ENCODE data around the gene CHCHD2.
"Not testable (repeated sequence)": the region's sequence is repeated elsewhere in the genome, so short reads cannot be mapped to it uniquely, and the experiment has no call there.

CHCHD2 gene

DNA sequence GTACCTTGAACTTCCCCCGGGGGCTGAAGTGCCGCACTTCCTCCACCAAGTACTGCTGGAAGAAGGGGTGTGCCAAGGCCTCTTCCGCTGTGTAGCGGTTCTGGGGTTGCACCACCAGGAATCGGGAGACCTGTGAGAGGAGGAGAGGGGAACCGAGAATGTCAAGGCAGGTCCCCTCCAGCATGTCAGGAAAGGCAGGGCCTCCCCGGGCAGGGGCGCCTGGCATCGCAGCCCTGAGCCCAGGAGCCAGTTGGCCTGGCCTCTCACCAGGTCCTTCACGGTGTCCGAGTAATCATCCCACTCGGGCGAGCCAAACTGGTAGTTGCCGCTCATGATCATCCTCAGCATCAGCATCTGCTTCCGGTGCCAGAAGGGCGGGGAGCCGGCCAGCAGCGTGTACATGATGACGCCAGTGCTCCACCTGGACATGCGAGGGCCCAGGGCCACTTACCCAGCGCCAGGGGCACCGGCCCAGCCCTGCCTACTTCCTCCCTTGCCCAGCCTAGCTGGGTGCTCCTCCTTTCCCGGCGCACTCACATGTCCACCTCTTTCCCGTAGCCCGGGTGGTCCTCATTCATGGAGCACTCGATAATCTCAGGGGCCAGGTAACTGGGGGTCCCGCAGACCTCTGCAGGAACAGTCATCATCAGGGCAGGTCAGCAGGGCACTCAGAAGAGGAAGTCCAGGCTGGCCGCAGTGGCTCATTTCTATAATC is 24.5 kb downstream of the CHCHD2 start:
- no peak for DNase-seq

DNA sequence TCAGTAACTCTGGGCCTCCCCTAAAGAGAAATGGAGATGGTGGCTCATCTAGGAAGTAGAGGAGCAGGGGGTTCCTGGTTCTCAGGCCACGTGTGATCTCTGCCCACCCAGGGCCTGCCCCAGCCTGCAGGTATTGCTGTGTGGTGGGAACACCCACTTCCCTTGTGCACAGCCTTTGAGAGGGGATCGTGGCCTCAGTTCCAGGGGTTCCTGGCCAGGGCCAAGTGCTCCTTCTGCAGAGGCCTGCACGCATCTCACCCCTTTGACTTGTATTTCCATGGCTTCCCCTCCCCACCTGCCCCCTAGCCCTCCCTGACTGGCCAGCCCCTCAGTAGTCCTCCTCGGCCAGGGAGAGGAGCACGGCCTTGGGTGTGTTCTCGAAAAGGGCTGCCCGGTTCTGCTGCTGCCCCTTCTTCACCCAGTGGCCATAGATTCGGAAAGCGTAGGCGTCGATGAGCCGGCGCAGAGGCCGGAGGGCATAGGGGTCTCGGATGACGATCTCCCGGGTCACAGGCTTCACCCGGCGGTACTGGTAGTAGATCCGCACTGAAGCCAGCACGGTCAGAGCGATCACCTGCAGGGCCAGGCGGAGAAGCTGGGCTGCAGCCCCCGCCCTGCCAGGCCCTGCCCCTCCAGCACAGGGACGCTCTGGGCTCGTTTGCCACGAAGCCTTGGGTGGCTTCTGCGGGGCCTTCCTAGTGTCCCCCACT is 25.4 kb downstream of the CHCHD2 start:
- DNase-seq = not testable (repeated sequence)

DNA sequence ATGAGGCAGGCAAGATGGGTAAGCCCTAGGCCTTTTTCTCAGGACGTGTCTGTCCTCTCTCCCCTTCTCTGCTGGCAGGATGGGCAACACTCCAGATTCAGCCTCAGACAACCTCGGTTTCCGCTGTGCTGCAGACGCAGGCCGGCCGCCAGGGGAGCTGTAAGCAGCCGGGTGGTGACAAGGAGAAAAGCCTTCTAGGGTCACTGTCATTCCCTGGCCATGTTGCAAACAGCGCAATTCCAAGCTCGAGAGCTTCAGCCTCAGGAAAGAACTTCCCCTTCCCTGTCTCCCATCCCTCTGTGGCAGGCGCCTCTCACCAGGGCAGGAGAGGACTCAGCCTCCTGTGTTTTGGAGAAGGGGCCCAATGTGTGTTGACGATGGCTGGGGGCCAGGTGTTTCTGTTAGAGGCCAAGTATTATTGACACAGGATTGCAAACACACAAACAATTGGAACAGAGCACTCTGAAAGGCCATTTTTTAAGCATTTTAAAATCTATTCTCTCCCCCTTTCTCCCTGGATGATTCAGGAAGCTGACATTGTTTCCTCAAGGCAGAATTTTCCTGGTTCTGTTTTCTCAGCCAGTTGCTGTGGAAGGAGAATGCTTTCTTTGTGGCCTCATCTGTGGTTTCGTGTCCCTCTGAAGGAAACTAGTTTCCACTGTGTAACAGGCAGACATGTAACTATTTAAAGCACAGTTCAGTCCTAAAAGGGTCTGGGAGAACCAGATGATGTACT is 26.7 kb downstream of the CHCHD2 start:
- DNase-seq = no peak

DNA sequence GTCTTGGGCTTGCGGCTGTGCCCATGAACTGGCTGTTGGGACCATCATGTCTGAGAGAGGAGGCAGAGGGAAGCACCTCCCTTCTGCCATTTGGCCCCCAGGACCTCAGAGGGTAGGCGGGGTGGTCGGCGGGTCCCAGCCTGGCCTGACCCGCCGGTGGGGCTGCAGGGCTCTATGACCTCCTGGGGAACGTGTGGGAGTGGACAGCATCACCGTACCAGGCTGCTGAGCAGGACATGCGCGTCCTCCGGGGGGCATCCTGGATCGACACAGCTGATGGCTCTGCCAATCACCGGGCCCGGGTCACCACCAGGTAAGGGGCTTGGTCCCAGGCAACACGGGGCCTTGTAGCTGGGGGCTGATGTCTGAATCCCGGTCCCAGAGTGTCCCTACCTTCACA is 28.1 kb downstream of the CHCHD2 start:
- no peak for DNase-seq

DNA sequence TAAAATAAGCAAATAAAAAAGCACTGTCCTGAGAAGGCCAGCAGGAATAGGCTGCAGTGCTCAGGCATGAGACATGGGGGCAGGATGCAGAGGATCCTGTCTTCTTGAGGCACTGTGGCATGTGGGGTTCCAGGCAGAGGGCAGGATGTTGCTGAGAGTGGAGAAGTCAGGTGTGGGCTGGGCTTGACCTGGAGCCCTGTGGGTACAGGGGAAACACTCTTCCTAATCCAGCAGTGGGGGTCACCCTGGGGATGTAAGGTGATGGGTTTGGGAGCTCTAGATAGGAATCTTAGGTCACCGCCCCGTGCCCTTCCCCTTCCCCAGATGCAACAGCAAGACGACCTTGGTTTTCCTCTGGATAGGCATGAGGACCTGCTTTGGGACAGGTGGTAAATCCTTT is 28.6 kb downstream of the CHCHD2 start:
- DNase-seq = no peak

DNA sequence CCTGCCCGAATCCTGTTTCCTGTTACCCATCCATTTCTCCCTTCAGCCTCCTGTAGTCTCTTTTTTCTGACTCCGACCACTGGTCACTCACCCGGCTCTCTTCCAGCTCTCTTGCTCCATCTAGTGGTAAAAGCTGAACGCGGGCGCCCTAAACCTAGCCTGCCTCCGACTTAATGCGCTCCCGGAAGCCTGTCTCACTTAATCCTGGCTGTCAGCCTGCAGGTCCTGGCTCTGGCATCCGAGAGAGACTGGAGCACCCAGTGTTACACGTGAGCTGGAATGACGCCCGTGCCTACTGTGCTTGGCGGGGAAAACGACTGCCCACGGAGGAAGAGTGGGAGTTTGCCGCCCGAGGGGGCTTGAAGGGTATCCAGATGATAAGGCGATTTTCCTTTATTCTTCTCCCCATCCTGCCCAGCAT is 31.9 kb downstream of the CHCHD2 start:
- peak; percentile 67 to 69 for DNase-seq

DNA sequence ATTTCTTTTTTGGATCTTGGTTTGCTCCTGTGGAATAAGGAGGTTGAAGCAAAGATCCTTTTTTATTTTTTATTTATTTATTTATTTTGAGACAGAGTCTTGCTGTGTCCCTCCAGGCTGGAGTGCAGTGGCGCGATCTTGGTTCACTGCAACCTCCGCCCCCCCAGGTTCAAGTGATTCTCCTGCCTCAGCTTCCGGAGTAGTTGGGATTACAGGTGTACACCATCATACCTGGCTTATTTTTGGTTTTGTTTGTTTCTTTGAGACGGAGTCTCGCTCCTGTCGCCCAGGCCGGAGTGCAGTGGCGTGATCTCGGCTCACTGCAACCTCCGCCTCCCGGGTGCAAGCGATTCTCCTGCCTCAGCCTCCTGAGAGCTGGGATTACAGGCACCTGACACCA is 39.9 kb downstream of the CHCHD2 start:
- DNase-seq = not testable (repeated sequence)

DNA sequence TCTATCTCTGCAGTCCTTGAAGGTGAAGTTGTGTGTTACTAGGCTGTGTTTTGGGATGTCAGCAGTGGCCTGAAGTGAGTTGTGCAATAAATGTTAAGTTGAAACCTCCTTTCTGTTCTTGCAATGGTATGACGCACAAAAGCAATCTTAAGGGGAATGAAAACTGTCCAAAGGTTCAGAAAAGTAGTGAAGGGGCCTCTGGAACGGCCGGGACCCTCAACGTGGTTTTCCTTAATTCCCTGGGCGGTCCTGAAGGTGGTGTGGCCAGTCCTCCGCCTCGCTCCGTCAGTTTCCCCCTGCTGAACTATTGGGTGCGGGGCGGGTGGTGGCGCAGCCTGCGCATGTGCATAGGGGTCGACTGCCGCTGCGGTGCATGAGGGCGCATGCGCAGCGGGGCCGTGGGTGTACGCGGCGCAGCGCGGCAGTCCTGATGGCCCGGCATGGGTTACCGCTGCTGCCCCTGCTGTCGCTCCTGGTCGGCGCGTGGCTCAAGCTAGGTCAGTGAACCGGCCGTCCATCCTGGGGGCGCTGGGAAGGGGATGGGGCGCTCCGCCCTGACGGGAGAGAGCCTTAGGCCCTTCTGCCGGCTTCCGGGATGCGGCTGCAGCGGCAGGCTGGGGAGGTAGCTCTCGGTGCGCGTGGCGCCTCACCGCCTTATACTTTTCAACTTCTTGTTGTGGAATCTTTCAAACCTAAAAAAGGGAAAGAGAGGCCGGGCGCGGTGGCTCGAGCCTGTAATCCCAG is 42.2 kb downstream of the CHCHD2 start, which contains the start of gene SUMF2:
Gene SUMF2, plus strand, starts transcription at position 405 of the 744 bp plus-strand sequence. Its CDS starts 26 bp downstream, at position 431.
- DNase-seq = peak; percentile 85 to 89

DNA sequence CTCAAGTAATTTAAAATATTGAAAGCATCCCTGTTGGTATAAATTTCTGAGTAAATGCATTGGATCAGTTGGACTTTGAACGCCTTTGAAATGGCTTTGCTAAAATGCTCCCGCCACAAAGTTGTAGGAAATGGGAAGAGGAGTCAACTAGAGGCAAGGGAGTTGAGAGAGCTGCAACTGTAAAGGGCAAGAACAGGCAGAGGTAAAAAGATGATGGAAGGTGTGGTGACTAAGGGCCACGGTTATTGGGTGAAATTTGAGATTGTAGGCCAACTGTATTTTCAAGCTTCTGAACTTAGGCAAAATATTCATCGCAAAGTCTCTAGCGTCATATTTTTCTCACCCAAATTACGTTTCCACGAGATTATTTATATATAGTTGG is 42.8 kb downstream of the CHCHD2 start:
- DNase-seq = no peak

DNA sequence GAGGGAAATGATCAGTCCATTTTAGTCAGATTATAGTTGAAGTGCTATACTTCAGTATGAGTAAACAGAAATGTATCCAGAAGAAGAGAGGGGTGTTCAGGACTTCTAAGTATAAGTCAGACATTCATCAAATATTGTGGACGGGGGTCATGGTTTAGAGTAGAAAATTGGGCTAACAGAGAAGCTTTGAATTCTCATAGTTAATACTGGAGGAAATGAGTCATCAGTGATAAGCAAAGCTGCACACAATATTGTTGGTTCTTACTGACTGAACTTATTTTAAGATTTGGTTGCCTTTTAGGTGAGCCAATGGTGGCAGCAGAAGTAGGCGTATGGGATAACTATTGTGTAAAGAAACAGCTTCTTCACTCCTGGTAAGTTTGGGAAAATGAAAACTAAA is 43.9 kb downstream of the CHCHD2 start:
- DNase-seq = no peak

DNA sequence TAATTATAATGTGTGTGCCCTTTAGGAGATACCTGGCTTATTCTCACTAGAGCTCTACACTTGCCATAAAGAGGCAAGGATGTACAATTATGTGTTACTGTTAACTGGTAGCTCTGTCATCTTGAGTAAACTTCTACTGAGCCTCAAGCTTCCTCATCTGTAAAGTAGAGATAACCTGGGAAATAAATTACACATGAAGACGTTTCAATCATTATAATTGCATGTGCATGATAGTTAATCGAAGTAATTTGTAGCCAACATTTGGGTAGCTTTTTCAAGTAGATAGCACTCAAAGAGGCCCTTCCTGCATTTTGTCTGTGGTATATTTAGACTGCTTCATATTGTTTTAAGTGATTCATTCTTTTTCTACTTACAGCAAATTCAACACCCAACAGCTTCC is 52.3 kb downstream of the CHCHD2 start:
- DNase-seq = no peak

DNA sequence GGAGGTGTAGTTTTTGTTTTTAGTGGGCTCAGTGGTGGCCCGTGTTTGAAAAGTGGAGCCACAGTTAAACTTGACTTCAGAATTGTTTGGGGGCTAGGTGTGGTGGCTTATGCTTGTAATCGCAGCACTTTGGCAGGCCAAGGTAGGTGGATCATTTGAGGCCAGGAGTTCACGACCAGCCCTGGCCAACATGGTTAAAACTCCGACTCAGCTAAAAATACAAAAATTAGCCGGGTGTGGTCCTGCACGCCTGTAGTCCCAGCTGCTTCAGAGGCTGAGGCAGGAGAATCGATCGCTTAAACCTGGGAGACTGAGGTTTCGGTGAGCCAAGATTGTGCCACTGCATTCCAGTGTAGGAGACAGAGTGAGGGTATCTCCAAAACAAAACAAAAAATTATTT is 52.9 kb downstream of the CHCHD2 start:
- DNase-seq = no peak

Data from stimulated activated CD4-positive, alpha-beta T cell treated with anti-CD3 and anti-CD28 coated beads, Interleukin-2, amount 100 ng/mL, for 48 hours (primary cell).